Karpas-422 (cell line): ENCODE data around the gene ERVW-1. TPM values are rescaled to one million over a fixed set of nuclear protein-coding genes. Genes with fewer than 3 reads are reported as not detected.
"Not testable (repeated sequence)": the region's sequence is repeated elsewhere in the genome, so short reads cannot be mapped to it uniquely, and the experiment has no call there.

Experiments used
- DNase-seq: peaks from one replicate; pipeline ENCODE4 v3.0.0-alpha.2; 2015
- H2AFZ ChIP-seq: fragments of 200-600 bp; sonication (generic); 2 replicates; pipeline ENCODE4 v1.6.1; 2014; ENCODE audit warnings: antibody characterized with exemption, low read length, mixed read lengths
- H3K27ac ChIP-seq: fragments of 200-600 bp; sonication (generic); 2 replicates; pipeline ENCODE4 v1.5.1; 2014; ENCODE audit warnings: mild to moderate bottlenecking, low read length, moderate library complexity
- H3K27me3 ChIP-seq: fragments of 200-600 bp; sonication (generic); 2 replicates; pipeline ENCODE4 v1.6.1; 2014; ENCODE audit warnings: low read length, mixed read lengths
- H3K36me3 ChIP-seq: fragments of 200-600 bp; sonication (generic); 2 replicates; pipeline ENCODE4 v1.6.1; 2014; ENCODE audit warnings: low read length, mixed read lengths; ENCODE audit not compliant: insufficient read depth
- H3K4me1 ChIP-seq: fragments of 200-600 bp; sonication (generic); 2 replicates; pipeline ENCODE4 v1.6.1; 2014; ENCODE audit warnings: mild to moderate bottlenecking, low read length, mixed read lengths
- H3K4me2 ChIP-seq: fragments of 200-600 bp; sonication (generic); 2 replicates; pipeline ENCODE4 v1.6.1; 2014; ENCODE audit warnings: low read length, low read depth, mild to moderate bottlenecking; ENCODE audit not compliant: poor library complexity, severe bottlenecking
- H3K4me3 ChIP-seq: fragments of 200-600 bp; sonication (generic); 2 replicates; pipeline ENCODE4 v1.5.1; 2014; ENCODE audit warnings: mild to moderate bottlenecking, antibody characterized with exemption, low read length, mixed read lengths
- H3K79me2 ChIP-seq: fragments of 200-600 bp; sonication (generic); 2 replicates; pipeline ENCODE4 v1.6.1; 2014; ENCODE audit warnings: mild to moderate bottlenecking, low read length, mixed read lengths
- H3K9ac ChIP-seq: fragments of 200-600 bp; sonication (generic); 2 replicates; pipeline ENCODE4 v1.6.0; 2014; ENCODE audit warnings: low read length
- H3K9me2 ChIP-seq: fragments of 200-600 bp; sonication (generic), shearing (Covaris generic); replicated peaks from 2 replicates; pipeline ENCODE4 v1.6.0; 2014; ENCODE audit warnings: mild to moderate bottlenecking, low read length, moderate library complexity; ENCODE audit not compliant: insufficient read depth
- H3K9me3 ChIP-seq: fragments of 300-700, 200-600 bp; sonication (generic); 2 replicates; pipeline ENCODE4 v1.6.1; 2014; ENCODE audit warnings: low read length, mixed read lengths
- H4K20me1 ChIP-seq: fragments of 200-600 bp; sonication (generic); 2 replicates; pipeline ENCODE4 v1.6.1; 2014; ENCODE audit warnings: mild to moderate bottlenecking, antibody characterized with exemption, low read length, low read depth; ENCODE audit not compliant: insufficient read depth
- total RNA-seq: library from RNA; depleted of rRNA; stranded (reverse); fragments of >200 nt; shearing (Covaris generic); gene quantifications from 2 replicates; pipeline ENCODE4 v1.2.3, GENCODE V29; 2014; ENCODE audit warnings: low replicate concordance; rRNA removed

Gene ERVW-1
- not detected in 2 replicates for total RNA-seq

- not testable (repeated sequence) for H3K9me2 ChIP-seq, H4K20me1 ChIP-seq, H3K36me3 ChIP-seq, H3K27ac ChIP-seq, H2AFZ ChIP-seq, H3K4me2 ChIP-seq, H3K4me1 ChIP-seq, H3K9me3 ChIP-seq, H3K79me2 ChIP-seq, H3K9ac ChIP-seq, DNase-seq, H3K27me3 ChIP-seq, H3K4me3 ChIP-seq
Observed at GRCh38 chr7:92477681-92478080, at the start of gene ERVW-1. Gene ERVW-1, minus strand, starts transcription at chr7:92477946. Its CDS starts 7,565 bp downstream, at chr7:92470381.

GRCh38 chr7:92523110-92523509, 45.4 kb upstream of the ERVW-1 start:
- no peak for DNase-seq
- H3K4me2 ChIP-seq, result no peak overlapping the region
- H3K9me3 ChIP-seq, result no peaks in the 10 kb centered on the region
- no peak overlapping the region for H2AFZ ChIP-seq
- H3K79me2 ChIP-seq, result peaks cover 77% of the 10 kb centered on the region
- no peak overlapping the region for H3K9ac ChIP-seq
- H4K20me1 ChIP-seq, result no peaks in the 10 kb centered on the region
- no peaks in the 10 kb centered on the region for H3K27me3 ChIP-seq
- no peak overlapping the region for H3K27ac ChIP-seq
- no peak overlapping the region for H3K4me3 ChIP-seq
- H3K4me1 ChIP-seq, result peaks cover 19% of the 10 kb centered on the region
- H3K9me2 ChIP-seq, result no peaks in the 10 kb centered on the region
- peaks cover 17% of the 10 kb centered on the region; the same call in 1 of the 2 replicates for H3K36me3 ChIP-seq

- no peaks in the 10 kb centered on the region for H3K9me2 ChIP-seq
- peaks cover 30% of the 10 kb centered on the region for H3K36me3 ChIP-seq
- peaks cover 48% of the 10 kb centered on the region for H3K79me2 ChIP-seq
- DNase-seq, result no peak
- H3K4me1 ChIP-seq, result no peaks in the 10 kb centered on the region; the same call in 1 of the 2 replicates
- H3K9me3 ChIP-seq, result no peaks in the 10 kb centered on the region
- H3K27ac ChIP-seq, result no peak overlapping the region
- no peak overlapping the region for H3K4me3 ChIP-seq
- no peaks in the 10 kb centered on the region for H3K27me3 ChIP-seq
- no peaks in the 10 kb centered on the region for H4K20me1 ChIP-seq
- H3K9ac ChIP-seq, result no peak overlapping the region
- H3K4me2 ChIP-seq, result no peak overlapping the region
- H2AFZ ChIP-seq, result no peak overlapping the region
Observed at GRCh38 chr7:92520024-92520423, 42.3 kb upstream of the ERVW-1 start.

- no peak for DNase-seq
- Histone ChIP-seq H4K20me1 (no peaks in the 10 kb centered on the region), H3K4me3 (no peak overlapping the region), H3K9me2 (no peaks in the 10 kb centered on the region), H3K4me2 (no peak overlapping the region), H3K9me3 (no peaks in the 10 kb centered on the region), H3K36me3 (peaks cover 46% of the 10 kb centered on the region), H3K4me1 (no peaks in the 10 kb centered on the region), H3K27ac (no peak overlapping the region), H3K27me3 (no peaks in the 10 kb centered on the region), H3K9ac (no peak overlapping the region), H3K79me2 (peaks cover 27% of the 10 kb centered on the region), H2AFZ (no peak overlapping the region)
Observed at GRCh38 chr7:92517631-92518030, 39.9 kb upstream of the ERVW-1 start.

GRCh38 chr7:92513167-92513902, 35.6 kb upstream of the ERVW-1 start:
- Histone ChIP-seq H2AFZ (no peak overlapping the region), H3K36me3 (peaks cover 42% of the 10 kb centered on the region)

GRCh38 chr7:92508946-92509345, 31.2 kb upstream of the ERVW-1 start:
- Histone ChIP-seq H3K4me2 (no peak overlapping the region), H3K79me2 (0 out of 2 replicates have a peak, but pooled peaks cover 4% of the 10 kb centered on the region), H3K9me2 (no peaks in the 10 kb centered on the region), H3K27me3 (no peaks in the 10 kb centered on the region), H2AFZ (no peak overlapping the region), H4K20me1 (no peaks in the 10 kb centered on the region), H3K4me1 (no peaks in the 10 kb centered on the region), H3K4me3 (no peak overlapping the region), H3K9ac (no peak overlapping the region), H3K27ac (no peak overlapping the region), H3K9me3 (no peaks in the 10 kb centered on the region), H3K36me3 (peaks cover 31% of the 10 kb centered on the region)
- no peak for DNase-seq

More at GRCh38 chr7:92513167-92513902, 35.6 kb upstream of the ERVW-1 start:
- no peaks in the 10 kb centered on the region for H3K9me3 ChIP-seq
- DNase-seq, result no peak
- H3K4me2 ChIP-seq, result no peak overlapping the region
- H3K4me1 ChIP-seq, result no peaks in the 10 kb centered on the region
- H3K4me3 ChIP-seq, result no peak overlapping the region
- H3K27ac ChIP-seq, result no peak overlapping the region
- no peaks in the 10 kb centered on the region for H3K27me3 ChIP-seq
- H4K20me1 ChIP-seq, result no peaks in the 10 kb centered on the region
- no peak overlapping the region for H3K9ac ChIP-seq
- H3K79me2 ChIP-seq, result 0 out of 2 replicates have a peak, but pooled peaks cover 4% of the 10 kb centered on the region
- no peaks in the 10 kb centered on the region for H3K9me2 ChIP-seq

GRCh38 chr7:92506363-92506762, 28.6 kb upstream of the ERVW-1 start:
- Histone ChIP-seq H4K20me1 (no peaks in the 10 kb centered on the region), H3K36me3 (peaks cover 32% of the 10 kb centered on the region)

GRCh38 chr7:92504563-92504962, 26.8 kb upstream of the ERVW-1 start:
- Histone ChIP-seq H3K9me3 (no peaks in the 10 kb centered on the region), H2AFZ (no peak overlapping the region), H3K36me3 (peaks cover 30% of the 10 kb centered on the region), H3K4me1 (no peaks in the 10 kb centered on the region), H3K79me2 (no peaks in the 10 kb centered on the region), H3K9me2 (no peaks in the 10 kb centered on the region), H3K27ac (no peak overlapping the region), H3K4me2 (no peak overlapping the region), H4K20me1 (no peaks in the 10 kb centered on the region), H3K9ac (no peak overlapping the region), H3K4me3 (no peak overlapping the region), H3K27me3 (no peaks in the 10 kb centered on the region)
- DNase-seq, result no peak

More at GRCh38 chr7:92506363-92506762, 28.6 kb upstream of the ERVW-1 start:
- Histone ChIP-seq H3K9ac (no peak overlapping the region), H3K4me1 (no peaks in the 10 kb centered on the region), H3K9me2 (no peaks in the 10 kb centered on the region), H3K4me2 (no peak overlapping the region), H3K27ac (no peak overlapping the region), H3K9me3 (no peaks in the 10 kb centered on the region), H3K27me3 (no peaks in the 10 kb centered on the region), H3K79me2 (no peaks in the 10 kb centered on the region), H2AFZ (no peak overlapping the region), H3K4me3 (no peak overlapping the region)
- no peak for DNase-seq
